ENCODE data around the gene SESN2. TPM values are rescaled to one million over a fixed set of nuclear protein-coding genes. Genes with fewer than 3 reads are reported as not detected.

SESN2 gene, protein sequence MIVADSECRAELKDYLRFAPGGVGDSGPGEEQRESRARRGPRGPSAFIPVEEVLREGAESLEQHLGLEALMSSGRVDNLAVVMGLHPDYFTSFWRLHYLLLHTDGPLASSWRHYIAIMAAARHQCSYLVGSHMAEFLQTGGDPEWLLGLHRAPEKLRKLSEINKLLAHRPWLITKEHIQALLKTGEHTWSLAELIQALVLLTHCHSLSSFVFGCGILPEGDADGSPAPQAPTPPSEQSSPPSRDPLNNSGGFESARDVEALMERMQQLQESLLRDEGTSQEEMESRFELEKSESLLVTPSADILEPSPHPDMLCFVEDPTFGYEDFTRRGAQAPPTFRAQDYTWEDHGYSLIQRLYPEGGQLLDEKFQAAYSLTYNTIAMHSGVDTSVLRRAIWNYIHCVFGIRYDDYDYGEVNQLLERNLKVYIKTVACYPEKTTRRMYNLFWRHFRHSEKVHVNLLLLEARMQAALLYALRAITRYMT
- 7.9 and 8.2 TPM in 2 replicates for total RNA-seq

DNA sequence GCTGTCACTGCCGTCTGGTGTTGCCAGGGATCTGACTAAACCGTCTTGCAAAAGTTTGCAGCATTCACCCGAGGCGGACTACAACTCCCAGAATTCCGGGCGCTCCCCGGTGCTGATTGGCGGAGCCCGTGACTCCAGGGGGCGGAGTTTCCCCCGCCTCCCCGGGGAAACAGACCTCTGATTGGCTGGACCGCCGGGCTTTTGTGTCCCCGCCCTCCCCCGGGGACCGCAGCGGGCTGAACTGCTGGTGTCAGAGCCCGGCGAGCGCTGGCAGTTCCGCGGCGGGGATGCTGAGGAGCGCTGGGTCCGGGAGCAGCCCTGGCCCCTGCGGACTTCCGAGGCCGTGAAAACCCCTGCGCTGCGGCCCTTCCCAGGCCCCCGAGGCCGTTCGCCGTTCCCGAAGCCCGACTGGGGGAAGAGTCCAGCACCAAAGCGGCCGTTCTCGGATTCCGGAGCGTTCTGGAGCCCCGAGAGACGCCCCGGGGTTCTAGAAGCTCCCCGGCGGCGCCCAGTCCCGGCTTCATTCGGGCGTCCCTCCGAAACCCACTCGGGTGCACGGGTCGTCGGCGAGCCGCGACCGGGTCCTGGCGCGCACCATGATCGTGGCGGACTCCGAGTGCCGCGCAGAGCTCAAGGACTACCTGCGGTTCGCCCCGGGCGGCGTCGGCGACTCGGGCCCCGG, at the start of gene SESN2:
Gene SESN2, plus strand, starts transcription at position 267 of the 682 bp plus-strand sequence. Its CDS starts 330 bp downstream, at position 597.
- intact Hi-C loops (cut with micrococcal nuclease): loop anchor here (1.0 to 5.0 kb wide), 7 partner anchors 11 to 923 kb away; partner anchors contain the start of genes ATP5IF1, MED18 and SRSF4

DNA sequence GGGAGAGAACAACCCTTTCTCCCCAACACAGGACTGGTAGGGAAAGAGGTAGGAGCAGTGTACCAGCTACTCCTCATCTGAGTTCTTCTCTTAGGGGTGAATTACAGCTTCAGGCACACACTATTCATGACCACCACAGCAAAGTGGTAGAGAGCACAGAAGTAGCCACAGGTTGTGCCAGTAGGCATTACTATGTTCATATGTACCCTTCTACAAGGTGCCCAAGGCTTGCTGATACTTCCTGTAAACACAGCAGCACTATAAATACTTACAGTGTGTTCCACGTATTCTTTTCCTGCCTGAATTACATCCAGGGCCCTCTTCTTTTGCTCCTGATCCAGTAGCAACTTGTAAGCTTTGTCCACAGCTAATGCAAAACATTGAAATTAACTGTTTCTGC, 49.6 kb upstream of the SESN2 start:
- intact Hi-C loops (cut with micrococcal nuclease): loop anchor here (1.0 to 10.0 kb wide), 2 partner anchors 118 to 355 kb away; no protein-coding TSS in a partner anchor

DNA sequence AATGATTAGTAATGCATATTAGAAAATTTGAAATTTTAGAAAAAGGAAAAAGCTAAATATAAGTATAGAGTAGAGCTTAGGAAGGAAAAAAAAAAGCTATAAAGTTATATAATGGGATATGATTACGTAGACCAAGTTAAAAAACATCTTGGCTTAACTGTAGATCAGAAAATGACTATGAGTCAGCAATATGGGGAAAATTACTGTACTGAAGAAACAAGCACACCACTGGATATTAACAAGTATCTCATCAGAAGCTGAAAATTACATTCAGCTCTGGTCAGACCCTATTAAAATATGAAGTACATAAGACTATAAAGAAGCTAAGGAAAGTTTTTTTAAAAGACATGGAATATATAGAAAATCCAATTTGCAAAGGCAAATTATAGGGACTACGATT, 46.0 kb upstream of the SESN2 start:
- intact Hi-C loops (cut with micrococcal nuclease): no loop called here

DNA sequence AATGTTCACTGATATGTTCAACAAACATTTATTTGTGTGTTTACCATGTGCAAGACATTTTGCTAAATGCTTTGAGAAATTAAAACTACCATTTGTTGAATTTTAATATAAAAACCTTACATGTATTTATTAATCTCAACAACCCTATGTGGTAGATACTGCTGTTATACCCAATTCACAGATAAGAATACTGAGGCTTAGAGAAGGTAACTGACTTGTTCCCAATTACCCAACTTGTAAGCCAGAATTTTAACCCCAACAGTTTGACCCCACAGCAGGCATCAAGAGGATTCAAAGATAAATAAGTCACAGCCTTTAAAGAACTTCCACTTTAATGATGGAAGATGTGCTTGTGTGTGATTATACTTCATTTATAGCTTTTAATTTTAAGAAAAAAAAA, 30.2 kb upstream of the SESN2 start:
- intact Hi-C loops (cut with micrococcal nuclease): no loop called here

DNA sequence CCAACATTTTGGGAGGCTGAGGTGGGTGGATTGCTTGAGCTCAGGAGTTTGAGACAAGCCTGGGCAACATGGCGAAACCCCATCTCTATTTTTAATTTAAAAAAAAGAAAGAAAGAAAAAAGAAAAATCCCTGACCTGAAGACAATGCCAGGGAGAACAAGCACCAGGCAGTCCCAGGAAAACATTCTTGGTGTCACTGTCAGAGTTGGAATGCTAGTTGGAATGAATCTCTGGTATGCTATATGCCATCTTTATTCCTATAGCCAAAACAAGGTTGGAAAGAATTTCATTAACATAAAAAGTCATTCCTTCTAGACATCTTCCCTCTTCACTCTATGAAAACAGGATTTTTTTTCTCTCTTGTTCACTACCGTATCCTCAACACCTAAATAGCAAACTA, 29.3 kb upstream of the SESN2 start:
- intact Hi-C loops (cut with micrococcal nuclease): no loop called here

DNA sequence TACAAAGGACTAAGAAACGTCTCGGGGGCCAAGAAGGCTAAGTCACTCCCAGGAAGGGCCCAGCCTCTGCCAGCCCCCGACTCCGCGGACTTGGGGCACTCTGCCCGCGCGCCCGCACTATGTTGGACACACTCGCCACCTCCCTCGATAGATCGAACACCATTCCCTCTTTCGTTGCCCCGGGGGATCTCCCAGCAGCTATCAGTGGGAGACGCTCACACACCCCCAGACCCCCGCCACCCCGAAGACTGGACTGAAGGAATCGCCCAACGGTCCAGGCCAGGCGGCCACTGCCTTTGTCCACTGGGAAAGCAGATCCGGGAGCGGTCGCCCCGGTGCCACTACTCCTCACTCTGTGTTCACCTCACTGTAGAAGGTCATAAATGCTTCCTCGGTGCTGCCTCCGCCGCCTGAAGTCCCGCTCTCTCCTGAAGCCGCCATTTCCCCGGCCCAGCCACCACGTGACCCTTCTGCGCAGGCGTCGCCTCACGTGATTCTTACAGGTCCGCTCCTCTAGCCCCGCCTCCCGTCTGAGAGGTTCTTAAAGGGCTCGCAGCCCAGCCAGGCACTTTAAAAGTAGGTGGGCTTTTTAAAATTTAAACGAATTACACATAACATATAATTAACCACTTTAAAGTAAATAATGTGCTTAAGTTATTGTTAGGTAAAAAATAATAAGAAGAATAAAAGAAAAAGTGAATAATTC, 26.6 kb upstream of the SESN2 start, which contains the start of gene DNAJC8:
Gene DNAJC8, minus strand, starts transcription at position 472 of the 706 bp plus-strand sequence. Its CDS starts 31 bp downstream, at position 441.
- intact Hi-C loops (cut with micrococcal nuclease): no loop called here

DNA sequence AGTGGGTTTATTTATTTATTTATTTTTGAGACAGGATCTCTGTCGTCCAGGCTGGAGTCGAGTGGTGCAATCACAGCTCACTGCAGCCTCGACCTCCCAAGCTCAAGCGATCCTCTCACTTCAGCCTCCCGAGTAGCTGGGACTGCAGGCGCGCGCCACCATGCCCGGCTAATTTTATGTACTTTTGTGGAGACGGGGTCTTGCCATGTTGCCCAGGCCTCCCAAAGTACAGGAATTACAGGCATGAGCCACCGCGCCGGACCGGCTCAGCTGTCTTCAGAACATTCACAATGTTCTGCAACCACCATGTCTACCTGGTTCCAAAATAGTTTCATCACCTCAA, 26.1 kb upstream of the SESN2 start:
- intact Hi-C loops (cut with micrococcal nuclease): no loop called here

DNA sequence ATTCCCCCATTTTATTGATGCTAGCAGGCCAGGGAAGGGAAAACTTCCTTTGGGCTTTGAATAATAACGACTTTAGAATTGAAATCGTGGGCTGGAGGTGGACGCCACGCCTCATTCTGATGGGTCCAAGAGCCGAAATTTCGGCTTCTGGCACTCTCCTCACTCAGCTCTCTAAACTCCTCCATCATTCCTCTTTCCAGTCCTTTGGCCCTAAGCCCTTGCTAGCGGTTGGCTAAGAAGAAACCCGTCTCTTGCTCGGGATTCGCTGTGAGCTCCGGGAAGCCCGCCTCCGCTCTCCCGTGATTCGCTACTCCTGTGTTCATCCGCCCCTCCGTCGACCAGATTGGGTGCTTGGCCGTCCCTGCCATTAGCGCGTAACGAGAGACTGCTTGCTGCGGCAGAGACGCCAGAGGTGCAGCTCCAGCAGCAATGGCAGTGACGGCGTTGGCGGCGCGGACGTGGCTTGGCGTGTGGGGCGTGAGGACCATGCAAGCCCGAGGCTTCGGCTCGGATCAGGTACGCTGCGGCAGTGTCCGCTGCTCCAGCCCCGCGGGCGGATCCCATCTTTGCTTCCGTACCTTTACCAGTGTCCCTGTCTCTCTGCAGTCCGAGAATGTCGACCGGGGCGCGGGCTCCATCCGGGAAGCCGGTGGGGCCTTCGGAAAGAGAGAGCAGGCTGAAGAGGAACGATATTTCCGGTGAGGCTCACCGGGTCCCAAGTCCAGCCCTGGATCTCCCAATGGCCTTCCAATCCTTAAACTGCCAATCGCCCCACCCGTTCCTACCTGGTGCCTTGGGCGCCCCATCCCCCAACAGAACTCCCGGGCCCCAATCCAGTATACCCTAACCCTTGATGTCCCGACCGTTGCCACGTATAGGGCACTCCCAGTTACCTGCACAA, 23.3 kb upstream of the SESN2 start, which contains the start of gene ATP5IF1:
Gene ATP5IF1, plus strand, starts transcription at position 370 of the 901 bp plus-strand sequence. Its CDS starts 60 bp downstream, at position 430.
- intact Hi-C loops (cut with micrococcal nuclease): loop anchor here (1.0 kb wide), 2 partner anchors 10 to 23 kb away; partner anchors contain the start of gene SESN2

DNA sequence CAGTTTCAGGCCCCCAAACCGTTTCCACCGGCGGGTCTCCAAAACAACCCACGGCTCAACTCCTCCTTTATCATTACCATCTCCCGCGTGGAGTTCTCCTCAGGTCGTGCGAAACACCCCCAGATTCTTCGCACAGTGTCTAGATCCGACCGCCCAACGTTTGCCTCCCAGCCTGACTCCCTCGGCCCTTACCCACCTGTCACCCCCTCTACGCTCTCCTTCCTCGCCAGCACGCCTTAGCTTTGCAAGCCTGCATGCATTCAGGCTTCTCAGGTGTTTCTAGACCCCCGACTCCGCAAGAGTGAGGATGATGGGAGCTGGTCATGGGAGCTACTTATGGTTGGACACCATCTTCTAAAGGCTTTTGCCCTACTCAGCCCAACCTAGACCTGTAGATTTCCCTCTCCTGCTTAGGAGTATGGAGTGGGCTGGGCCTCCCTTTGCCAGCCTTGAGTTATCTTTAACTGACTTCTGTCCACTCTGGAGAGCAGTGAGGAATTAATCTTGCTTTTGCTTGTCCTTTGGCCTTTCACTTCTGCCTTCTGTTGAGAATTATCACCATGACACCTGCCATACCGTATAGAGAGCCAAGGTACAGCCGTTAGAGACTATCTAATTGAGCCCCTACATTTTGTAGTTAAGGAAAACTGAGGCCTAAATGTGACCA, 22.5 kb upstream of the SESN2 start:
- intact Hi-C loops (cut with micrococcal nuclease): loop anchor here (1.0 kb wide), 2 partner anchors 10 to 23 kb away; partner anchors contain the start of gene SESN2

DNA sequence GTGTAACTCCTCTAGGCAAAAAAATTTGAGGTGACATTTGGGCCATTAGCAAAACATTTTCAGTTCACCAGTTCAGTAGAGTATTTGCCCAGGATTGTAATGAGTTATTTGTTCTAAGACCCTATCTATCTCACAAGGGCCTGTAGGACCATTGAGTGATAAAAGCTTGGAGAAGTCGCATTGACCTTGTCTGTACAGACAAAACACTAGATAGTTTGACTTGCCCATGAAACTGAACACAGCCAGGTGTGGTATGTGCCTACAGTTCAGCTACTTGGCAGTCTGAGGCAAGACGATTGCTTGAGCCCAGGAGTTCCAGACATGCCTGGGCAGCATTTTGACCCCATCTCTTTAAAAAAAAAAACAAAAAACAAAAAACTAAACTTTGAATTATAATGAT, 20.3 kb upstream of the SESN2 start:
- intact Hi-C loops (cut with micrococcal nuclease): no loop called here

DNA sequence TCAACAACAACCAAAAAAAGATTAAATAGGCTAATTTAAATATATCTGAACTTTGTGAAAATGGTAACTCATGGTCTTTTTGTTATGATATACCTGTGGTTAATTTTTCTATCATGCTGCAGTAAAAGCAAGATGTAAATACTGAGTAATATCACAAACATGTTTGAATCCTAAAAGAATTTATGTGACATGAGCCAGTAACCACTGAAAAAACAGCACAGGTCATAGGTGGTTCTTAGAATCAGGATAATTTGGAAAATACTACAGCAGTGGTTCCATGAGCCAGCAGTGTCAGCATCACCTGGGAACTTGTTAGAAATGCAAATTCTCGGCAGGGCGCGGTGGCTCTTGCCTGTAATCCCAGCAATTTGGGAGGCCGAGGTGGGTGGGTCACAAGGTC, 19.3 kb upstream of the SESN2 start:
- intact Hi-C loops (cut with micrococcal nuclease): no loop called here

DNA sequence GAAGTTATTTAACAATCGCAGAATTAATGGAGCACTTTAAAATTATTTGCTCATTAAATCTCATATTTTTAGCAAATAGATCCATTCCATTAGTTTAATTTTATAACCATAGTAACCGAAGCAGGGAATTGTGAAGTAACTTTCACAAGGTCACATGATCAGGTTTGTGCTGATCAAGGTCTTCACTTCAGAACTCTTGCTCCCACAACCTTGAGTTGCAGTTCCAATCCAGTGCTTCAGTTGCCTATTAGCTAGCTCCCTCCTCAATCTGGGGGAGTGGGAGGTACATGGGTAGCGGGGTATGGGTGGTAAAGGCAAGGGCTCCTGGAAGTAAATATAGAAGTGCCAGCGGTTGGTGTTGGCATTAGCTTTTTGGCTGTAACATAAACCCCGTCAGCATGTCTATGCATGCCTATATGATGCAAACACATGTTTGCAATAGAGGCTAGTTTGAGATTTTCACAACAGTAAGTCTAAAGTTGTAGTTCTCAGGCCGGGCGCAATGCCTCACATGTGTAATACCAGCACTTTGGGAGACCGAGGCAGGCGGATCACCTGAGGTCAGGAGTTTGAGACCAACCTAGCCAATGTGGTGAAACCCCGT, 17.6 kb upstream of the SESN2 start:
- intact Hi-C loops (cut with micrococcal nuclease): no loop called here

DNA sequence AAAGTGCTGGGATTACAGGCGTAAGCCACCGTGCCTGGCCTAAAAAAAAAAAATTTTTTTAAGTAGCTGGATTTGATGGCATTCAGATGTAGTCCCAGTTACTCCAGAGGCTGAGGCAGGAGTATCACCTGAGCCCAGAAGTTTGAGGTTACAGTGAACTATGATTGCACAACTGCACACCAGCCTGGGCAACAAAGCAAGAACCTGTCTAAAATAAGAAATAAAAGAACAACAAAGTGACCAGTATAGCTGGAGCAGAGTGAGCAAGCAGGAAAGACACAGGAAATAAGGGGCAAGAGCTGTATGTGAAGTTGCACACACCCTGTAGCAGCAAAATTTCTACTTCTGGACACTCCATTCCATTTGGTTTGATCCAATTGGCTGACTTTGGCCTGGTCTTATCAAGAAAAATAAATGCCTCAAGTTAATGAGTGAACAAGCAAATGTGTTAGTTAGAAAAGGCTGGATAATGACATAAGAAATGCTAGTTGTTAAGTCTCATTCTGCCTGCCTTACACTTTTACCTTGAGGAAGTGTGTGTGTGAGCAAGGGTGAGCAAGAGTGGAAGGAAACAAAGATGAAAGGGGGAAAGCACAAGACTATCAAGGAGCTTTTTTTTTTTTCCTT, 15.5 kb upstream of the SESN2 start:
- intact Hi-C loops (cut with micrococcal nuclease): no loop called here

DNA sequence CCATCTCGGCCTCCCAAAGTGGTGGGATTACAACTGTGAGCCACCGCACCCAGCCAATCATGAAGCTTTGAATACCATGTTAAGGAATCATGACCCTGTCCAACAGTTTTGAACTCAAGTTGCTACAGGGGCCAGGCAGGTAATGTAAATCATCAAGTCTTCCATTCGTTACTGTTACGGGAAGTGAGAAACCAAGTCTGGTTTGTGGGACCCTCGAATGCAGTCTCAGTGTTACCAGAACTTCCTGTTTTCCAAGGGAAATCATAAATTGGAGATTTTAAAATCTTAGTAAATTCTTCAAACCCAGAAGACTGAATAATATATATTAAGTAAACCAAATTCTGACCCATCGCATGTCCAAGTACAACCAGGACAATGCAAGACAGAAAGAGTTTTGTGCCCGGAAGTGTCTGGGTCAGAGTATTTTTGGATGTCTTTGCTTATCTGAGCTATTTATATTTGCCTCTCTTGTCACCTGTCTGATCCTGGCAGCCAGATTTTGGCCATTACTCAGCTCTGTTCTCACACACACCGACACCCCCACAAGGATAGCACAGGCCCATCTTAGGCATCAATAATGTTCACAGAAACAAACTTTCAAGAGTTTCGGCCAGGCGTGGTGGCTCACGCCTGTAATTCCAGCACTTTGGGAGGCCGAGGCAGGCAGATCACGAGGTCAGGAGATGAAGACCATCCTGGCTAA, 14.6 kb upstream of the SESN2 start:
- intact Hi-C loops (cut with micrococcal nuclease): loop anchor here (5.0 kb wide), 2 partner anchors 338 to 398 kb away; partner anchors contain the start of gene TAF12

DNA sequence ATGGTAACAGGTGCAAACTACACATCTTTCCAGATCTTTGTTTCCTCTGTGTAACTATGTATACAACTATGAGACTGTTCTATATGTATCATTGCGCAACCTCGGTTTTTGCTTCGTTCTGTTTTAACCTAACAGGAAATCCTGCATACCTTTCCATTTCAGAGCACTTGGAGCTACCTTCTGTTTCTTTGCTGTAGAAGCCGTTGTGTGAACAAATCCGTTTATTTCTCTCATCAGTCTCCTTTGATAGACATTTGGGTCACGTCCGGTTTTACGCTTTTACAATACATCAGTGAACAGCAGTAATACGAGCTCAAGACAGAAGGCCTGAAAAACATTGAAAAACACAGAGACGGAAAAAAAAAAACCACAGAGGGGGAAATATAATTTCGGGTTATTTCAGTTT, 12.9 kb upstream of the SESN2 start:
- intact Hi-C loops (cut with micrococcal nuclease): loop anchor here (1.0 to 5.0 kb wide), 5 partner anchors 10 to 396 kb away; partner anchors contain the start of genes ATP5IF1, EYA3 and TAF12

DNA sequence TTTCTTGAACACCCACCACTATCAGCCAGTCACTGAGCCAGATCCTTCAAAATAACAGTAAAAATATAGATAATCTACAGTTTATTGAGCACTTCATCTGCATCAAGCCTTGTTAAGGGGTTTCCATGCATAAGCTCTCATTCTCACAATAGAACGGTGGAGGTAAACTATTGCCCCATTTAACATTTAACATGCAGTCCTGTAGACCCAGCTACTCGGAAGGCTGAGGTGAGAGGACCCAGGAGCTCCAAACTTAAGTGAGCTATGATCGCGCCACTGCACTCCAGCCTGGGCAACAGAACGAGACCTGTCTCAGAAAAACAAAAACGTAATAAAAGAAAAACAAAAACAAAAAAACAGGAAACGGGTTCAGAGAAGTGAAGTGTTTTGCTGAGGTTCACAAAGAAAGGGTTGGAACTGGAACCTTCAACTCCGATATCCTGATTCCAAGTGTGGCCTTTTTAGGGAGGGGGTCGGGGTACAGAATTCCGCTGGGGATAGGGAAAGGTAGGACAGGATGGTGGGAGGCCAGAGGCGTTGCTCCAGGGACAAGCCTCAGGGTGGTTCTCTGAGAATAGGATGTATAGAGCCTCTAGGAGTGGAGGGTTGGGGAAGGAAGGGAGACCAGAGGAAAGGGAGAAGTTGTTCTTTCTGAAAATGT, 11.6 kb upstream of the SESN2 start:
- intact Hi-C loops (cut with micrococcal nuclease): loop anchor here (1.0 to 5.0 kb wide), 7 partner anchors 12 to 630 kb away; partner anchors contain the start of genes MED18, PHACTR4, SESN2 and TAF12

DNA sequence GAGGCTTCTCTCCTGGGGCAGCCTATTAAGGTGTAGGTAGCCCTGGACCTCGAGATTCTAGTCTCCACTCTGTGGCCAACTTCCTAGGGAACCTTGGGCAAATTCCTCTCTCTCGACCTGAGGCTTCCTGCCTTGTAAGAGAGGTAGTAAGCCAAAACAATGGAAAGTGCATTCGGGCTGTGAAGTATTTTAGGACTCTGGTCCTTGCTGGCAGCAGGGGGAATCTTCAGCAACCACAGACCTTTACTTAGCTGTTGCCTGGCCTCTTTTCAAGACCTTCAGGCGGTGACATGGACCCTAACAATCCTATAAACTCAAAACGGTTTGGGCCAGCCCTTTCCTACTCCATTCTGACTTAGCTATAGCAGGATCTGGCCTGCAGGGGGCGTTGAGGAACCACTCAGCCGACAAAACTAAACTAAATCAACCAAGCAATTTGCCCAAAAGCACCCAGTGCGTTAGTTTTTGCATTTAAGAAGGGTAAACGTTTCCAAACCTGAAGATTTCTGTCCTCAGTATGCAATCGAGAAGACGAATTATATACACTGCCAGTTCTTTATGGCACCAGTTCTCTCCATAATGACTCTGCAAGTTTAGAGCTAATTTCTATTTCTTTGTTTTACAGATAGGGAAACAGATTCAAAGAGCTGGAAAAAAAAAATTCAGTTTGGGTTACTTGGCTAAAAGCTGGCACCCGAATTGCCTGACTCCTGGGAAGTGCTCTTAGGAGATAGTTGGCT, 10.9 kb upstream of the SESN2 start:
- intact Hi-C loops (cut with micrococcal nuclease): loop anchor here (1.0 to 5.0 kb wide), 5 partner anchors 11 to 629 kb away; partner anchors contain the start of genes MED18, SESN2 and TAF12

Data from T-helper 2 cell treated with Interferon-gamma antibody and Interleukin-4, amounts not matched to agents 100 ng/mL and 5 ng/mL, for 36 hours (primary cell).